Neural progenitor cell (in vitro differentiated cells): Measurements from ENCODE around the gene PACRG.

Source experiments
- CTCF ChIP-seq: fragments of 200-600 bp; sonication (generic); IDR thresholded peaks from 2 replicates; pipeline ENCODE4 v1.5.1; 2017; ENCODE audit warnings: antibody characterized with exemption, mild to moderate bottlenecking
- EZH2 ChIP-seq: fragments of 200-600 bp; sonication (generic); IDR thresholded peaks from 2 replicates; pipeline ENCODE4 v1.6.1; 2017; ENCODE audit warnings: antibody characterized with exemption, mild to moderate bottlenecking, moderate library complexity
- EZH2phosphoT487 ChIP-seq: fragments of 200-600 bp; sonication (generic); IDR thresholded peaks from 2 replicates; pipeline ENCODE4 v1.6.1; 2017; ENCODE audit warnings: antibody characterized with exemption

- TF ChIP-seq CTCF (no peak), EZH2phosphoT487 (no peak), EZH2 (no peak)
Measured at GRCh38 chr6:162852840-162853577, 125.2 kb downstream of the PACRG start.
